GM12891 (cell line): Measurements from ENCODE around the gene ACP1.

Experiments used
- PAX5 ChIP-seq: IDR thresholded peaks from 2 replicates; pipeline ENCODE4 v1.6.1; 2011; ENCODE audit warnings: low read length, moderate library complexity, mild to moderate bottlenecking; ENCODE audit not compliant: insufficient read depth, severe bottlenecking
- POLR2A ChIP-seq: IDR thresholded peaks from 2 replicates; pipeline ENCODE4 v1.6.1; 2011; ENCODE audit warnings: low read depth, low read length, control low read depth
- POLR2AphosphoS5 ChIP-seq: IDR thresholded peaks from 2 replicates; pipeline ENCODE4 v1.6.1; 2011; ENCODE audit warnings: low read depth, low read length, control low read depth
- POU2F2 ChIP-seq: IDR thresholded peaks from 2 replicates; pipeline ENCODE4 v1.6.1; 2011; ENCODE audit warnings: low read depth, mild to moderate bottlenecking, control low read depth, low read length, moderate library complexity
- SPI1 ChIP-seq: IDR thresholded peaks from 2 replicates; pipeline ENCODE4 v1.6.1; 2011; ENCODE audit warnings: low read depth, low read length, control low read depth
- TAF1 ChIP-seq: IDR thresholded peaks from 2 replicates; pipeline ENCODE4 v1.6.1; 2011; ENCODE audit warnings: low read depth, low read length, control low read depth

- TF ChIP-seq TAF1 (no peak), POLR2AphosphoS5 (no peak), POLR2A (no peak), POU2F2 (no peak), SPI1 (no peak), PAX5 (no peak)
Observed at GRCh38 chr2:296354-296753, 31.6 kb downstream of the ACP1 start.
